DND-41 (cell line): Measurements from ENCODE around the gene NBEAL2.

ENCODE experiments used
- ATAC-seq: fragments of 200-7000 bp; cut with Tn5 transposase; 3 replicates; pipeline ENCODE4 v1.9.1; 2021; ENCODE audit warnings: low read depth; ENCODE audit not compliant: insufficient read depth
- DNase-seq: peaks from one replicate; pipeline ENCODE4 v3.0.0-alpha.2; 2020
- H2AFZ ChIP-seq: 2 replicates; pipeline ENCODE4 v1.6.0; 2012; ENCODE audit warnings: low read depth, low read length
- H3K27ac ChIP-seq: 2 replicates; pipeline ENCODE4 v1.5.1; 2012; ENCODE audit warnings: low read length, inconsistent platforms
- H3K27me3 ChIP-seq: fragments of 200-600 bp; sonication (generic); 2 replicates; pipeline ENCODE4 v1.6.0; 2012; ENCODE audit warnings: low read length, mild to moderate bottlenecking, inconsistent platforms; ENCODE audit not compliant: insufficient read depth, poor library complexity
- H3K36me3 ChIP-seq: 2 replicates; pipeline ENCODE4 v1.5.1; 2012; ENCODE audit warnings: low read length, inconsistent platforms; ENCODE audit not compliant: insufficient read depth
- H3K4me1 ChIP-seq: 2 replicates; pipeline ENCODE4 v1.5.1; 2012; ENCODE audit warnings: mild to moderate bottlenecking, low read length; ENCODE audit not compliant: insufficient read depth
- H3K4me2 ChIP-seq: 2 replicates; pipeline ENCODE4 v1.6.0; 2012; ENCODE audit warnings: mild to moderate bottlenecking, moderate library complexity, low read length, inconsistent platforms; ENCODE audit not compliant: insufficient read depth
- H3K4me3 ChIP-seq, 2 experiments: fragments of 200-600 bp in 1 of 2; shearing (Covaris generic) in 1 of 2; 2 replicates each; pipeline ENCODE4 v1.5.1; 2012 to 2016; ENCODE audit warnings: inconsistent platforms in 2 of 2, low read length in 2 of 2, mild to moderate bottlenecking in 2 of 2, low read depth in 1 of 2, moderate library complexity in 1 of 2
- H3K79me2 ChIP-seq: 2 replicates; pipeline ENCODE4 v1.6.0; 2012; ENCODE audit warnings: low read length, inconsistent platforms; ENCODE audit not compliant: insufficient read depth
- H3K9ac ChIP-seq: 2 replicates; pipeline ENCODE4 v1.6.0; 2012; ENCODE audit warnings: low read depth, mild to moderate bottlenecking, inconsistent platforms, low read length, moderate library complexity
- H3K9me3 ChIP-seq: 2 replicates; pipeline ENCODE4 v1.5.1; 2012; ENCODE audit warnings: low read length, moderate library complexity, mild to moderate bottlenecking, inconsistent platforms; ENCODE audit not compliant: insufficient read depth, severe bottlenecking
- H4K20me1 ChIP-seq: 2 replicates; pipeline ENCODE4 v1.6.0; 2012; ENCODE audit warnings: low read length; ENCODE audit not compliant: insufficient read depth
- EZH2 ChIP-seq: IDR thresholded peaks from 3 replicates; pipeline ENCODE4 v1.6.1; 2012; ENCODE audit warnings: borderline replicate concordance, low read depth, mild to moderate bottlenecking, moderate library complexity, low read length, inconsistent platforms; ENCODE audit not compliant: severe bottlenecking
- TF ChIP-seq, protein P1 (sequence below): IDR thresholded peaks from 2 replicates; pipeline ENCODE4 v1.5.1; 2012; ENCODE audit warnings: borderline replicate concordance, low read length, moderate library complexity, mild to moderate bottlenecking; ENCODE audit not compliant: poor library complexity, severe bottlenecking; ENCODE audit errors: extremely low read depth

Gene NBEAL2

DNA sequence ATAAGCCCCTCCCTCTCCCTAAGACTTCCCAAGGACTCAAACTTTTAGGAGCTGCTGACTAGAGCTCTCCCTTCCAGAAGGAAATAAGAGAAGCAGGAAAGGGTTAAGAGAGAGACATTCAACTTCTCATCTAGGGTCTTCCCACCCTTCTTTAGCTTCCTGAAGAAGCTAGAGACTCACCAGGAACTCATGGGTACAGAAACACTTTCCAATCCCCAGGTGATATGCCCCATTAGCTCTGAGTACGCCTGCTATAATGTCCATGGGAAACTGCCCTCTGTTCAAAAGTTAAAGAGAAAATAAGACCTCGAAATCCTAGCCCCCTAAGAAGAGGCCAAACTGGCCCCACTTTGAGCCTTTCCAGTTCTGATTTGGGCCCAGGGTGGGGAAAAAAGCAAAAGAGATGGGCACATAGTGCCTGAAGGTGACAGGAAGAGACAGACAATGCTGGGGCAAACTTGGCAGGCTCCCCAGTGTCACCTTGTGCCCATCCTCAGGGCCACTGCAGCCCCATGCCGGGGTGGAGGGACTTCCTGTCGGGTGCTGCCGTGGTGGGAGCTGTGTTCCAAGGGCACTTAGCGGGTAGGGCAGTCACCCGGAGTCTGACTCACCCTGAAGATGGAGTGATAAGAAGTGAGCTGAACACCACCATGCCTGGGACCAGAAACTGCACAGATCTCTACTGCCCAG, 32.5 kb upstream of the NBEAL2 start:
- Histone ChIP-seq H3K9ac (no peak overlapping the region), H3K27me3 (no peaks in the 10 kb centered on the region), H3K4me3 (no peak overlapping the region), H3K9me3 (no peaks in the 10 kb centered on the region), H2AFZ (no peak overlapping the region), H3K79me2 (peaks cover 98% of the 10 kb centered on the region), H4K20me1 (peaks cover 90% of the 10 kb centered on the region), H3K4me1 (peaks cover 40% of the 10 kb centered on the region), H3K36me3 (peaks cover 54% of the 10 kb centered on the region), H3K27ac (peak overlapping the region; percentile 69), H3K4me2 (no peak overlapping the region)
- ATAC-seq (peak; percentile 74), DNase-seq (peak; percentile 76)
- TF ChIP-seq, protein P1, sequence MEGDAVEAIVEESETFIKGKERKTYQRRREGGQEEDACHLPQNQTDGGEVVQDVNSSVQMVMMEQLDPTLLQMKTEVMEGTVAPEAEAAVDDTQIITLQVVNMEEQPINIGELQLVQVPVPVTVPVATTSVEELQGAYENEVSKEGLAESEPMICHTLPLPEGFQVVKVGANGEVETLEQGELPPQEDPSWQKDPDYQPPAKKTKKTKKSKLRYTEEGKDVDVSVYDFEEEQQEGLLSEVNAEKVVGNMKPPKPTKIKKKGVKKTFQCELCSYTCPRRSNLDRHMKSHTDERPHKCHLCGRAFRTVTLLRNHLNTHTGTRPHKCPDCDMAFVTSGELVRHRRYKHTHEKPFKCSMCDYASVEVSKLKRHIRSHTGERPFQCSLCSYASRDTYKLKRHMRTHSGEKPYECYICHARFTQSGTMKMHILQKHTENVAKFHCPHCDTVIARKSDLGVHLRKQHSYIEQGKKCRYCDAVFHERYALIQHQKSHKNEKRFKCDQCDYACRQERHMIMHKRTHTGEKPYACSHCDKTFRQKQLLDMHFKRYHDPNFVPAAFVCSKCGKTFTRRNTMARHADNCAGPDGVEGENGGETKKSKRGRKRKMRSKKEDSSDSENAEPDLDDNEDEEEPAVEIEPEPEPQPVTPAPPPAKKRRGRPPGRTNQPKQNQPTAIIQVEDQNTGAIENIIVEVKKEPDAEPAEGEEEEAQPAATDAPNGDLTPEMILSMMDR = no peak
- TF ChIP-seq EZH2 = no peak

DNA sequence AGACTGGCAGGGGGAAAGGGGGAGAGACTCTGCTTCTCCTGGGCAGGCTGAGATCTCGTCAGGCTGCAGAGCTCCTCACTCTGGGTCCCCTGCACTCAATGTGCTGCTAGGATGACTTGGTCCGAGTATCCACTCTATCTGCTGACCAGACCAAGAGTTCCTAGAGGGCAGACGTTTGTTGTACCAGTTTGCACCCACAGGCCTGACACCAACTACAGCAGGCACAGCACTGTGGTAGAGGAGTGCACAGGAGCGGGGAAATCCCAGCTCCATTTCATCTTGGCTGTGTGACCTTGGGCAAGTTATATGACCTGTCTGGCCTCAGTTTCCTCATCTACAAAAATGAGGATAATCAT, 31.9 kb upstream of the NBEAL2 start:
- Histone ChIP-seq H3K79me2 (peaks cover 98% of the 10 kb centered on the region), H3K9ac (no peak overlapping the region; the same call in 1 of the 2 replicates), H2AFZ (no peak overlapping the region), H3K4me2 (no peak overlapping the region), H3K27ac (peak overlapping the region; percentile 69), H3K27me3 (no peaks in the 10 kb centered on the region), H3K36me3 (peaks cover 50% of the 10 kb centered on the region), H3K4me3 (no peak overlapping the region), H3K9me3 (no peaks in the 10 kb centered on the region), H4K20me1 (peaks cover 90% of the 10 kb centered on the region), H3K4me1 (peaks cover 45% of the 10 kb centered on the region)
- DNase-seq (no peak), ATAC-seq (peak; percentile 4; the same call in 1 of the 3 replicates)
- no peak for TF ChIP-seq EZH2
- TF ChIP-seq, protein P1 = no peak

DNA sequence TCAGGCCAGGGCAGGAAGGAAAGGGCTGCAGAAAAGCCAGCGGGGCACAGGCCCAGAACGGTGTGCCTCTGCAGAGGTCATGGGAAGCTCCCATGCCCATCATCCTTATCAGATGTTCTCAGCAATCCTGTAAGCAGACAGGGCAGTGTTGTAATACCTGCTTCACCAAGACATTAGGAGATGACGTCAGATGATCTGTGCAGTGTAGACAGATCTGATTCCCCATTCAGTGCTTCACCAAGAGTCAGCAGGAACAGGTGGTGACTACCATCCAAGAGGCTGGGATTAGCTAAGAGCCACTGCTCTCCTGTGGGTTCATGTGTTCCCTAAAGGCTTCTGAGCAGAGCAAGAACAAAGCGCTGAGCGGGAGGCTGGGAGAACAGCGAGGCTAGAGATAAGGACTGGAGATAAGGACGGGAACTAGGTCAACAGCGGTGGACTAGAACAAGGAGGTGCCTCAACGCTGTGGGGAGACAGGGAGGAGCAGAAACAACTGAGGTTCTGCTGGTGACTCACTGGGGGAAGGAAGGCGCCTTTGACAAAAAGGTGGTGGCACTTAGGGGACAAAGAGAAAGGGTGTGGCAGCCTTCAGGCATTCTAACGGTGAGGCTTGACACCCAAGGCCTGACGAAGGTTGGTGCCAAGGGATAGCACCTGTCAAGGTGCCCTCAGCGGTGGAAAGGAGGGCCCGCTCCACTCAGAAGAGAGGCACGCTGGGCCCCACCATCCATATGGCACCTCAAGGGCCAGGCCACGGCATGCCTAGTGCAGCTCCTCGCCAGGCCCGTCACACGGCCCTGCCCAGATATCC, 31.3 kb upstream of the NBEAL2 start:
- Histone ChIP-seq H3K9me3 (no peaks in the 10 kb centered on the region), H3K27ac (peak overlapping the region; percentile 69), H3K4me2 (no peak overlapping the region), H3K27me3 (no peaks in the 10 kb centered on the region), H3K4me3 (no peak overlapping the region), H3K36me3 (peaks cover 49% of the 10 kb centered on the region), H3K9ac (no peak overlapping the region; the same call in 1 of the 2 replicates), H3K79me2 (peaks cover 98% of the 10 kb centered on the region), H2AFZ (no peak overlapping the region), H4K20me1 (peaks cover 89% of the 10 kb centered on the region), H3K4me1 (peaks cover 52% of the 10 kb centered on the region)
- peak; percentile 68 for ATAC-seq
- TF ChIP-seq EZH2 = no peak
- TF ChIP-seq, protein P1 = no peak
- DNase-seq = peak; percentile 70
